HTERT RPE-1 (cell line): ENCODE measurements around the gene FOXA1.

ENCODE experiments used
- in situ Hi-C: fragments of 300-500 bp; cut with MboI; formaldehyde crosslinking; loops from 4 replicates; pipeline ENCODE4 v1.14.3; 2020; ENCODE audit warnings: low sequenced_read_pairs

The FOXA1 gene

DNA sequence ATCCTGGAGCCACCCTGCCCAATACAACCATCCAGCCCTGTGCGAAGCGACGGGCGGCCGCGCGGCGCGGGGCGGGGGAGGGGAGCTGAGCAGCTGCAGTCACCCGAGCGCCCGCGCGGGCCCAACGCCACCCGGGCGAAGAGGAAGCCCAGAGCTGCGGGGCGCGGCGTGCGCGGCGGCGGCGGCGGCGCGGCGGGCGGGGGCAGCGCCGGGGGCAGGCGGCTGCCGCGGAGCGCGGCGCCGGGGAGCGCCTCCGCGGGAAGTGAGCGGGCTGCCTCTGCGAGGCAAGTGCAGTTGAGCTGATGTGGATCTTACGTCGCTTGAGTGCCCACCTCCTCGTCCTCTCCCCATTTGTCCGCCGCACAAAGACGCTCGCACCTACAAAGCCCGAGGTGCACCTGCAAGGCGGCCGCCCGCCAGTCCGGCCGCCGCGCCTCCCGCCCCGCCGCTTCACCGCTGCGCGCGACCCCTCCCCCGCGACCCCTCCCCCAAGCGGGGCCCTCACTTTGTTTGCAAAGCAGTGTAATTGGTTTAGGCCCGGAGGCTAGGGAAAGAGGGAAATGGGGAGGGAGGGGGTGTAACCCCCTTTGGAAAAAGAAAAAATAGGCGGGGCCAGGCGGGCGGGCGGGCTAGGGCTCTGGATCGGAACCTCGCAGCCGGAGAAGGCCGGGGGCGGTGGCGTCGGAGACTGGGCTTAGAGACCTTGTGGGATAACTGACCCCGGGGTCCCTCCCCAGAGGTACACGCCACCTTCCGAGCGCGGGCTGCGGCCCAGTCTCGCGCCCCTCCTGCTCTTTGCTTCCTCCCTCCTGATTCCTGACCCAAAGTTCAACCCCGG, at the start of gene FOXA1, which contains the start of gene TTC6:
Gene FOXA1, minus strand, starts transcription at position 279 of the 838 bp plus-strand sequence. Its CDS starts 277 bp downstream, at position 2.
Gene TTC6, plus strand, starts transcription at position 659 of the 838 bp plus-strand sequence. CDS start 26,436 bp downstream, outside the sequence.
- in situ Hi-C loops, result no loop called here

DNA sequence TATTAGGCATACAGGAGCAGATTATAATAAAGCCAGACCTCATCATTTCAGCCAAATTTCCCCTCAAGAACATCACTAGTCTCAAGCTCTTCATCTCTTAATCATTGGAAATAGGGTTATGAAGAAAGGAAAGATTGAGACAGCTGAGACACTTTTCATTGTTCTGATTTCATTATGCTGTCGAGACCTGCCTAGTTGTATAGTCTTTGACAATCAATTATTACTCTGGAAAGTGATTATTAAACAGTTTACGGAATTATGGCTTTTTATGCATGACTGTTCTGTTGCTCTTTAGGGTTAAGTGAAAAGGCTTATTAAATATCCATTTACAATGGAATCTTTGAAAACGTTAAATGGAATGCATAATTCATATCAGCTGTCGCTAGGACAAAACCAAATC, 48.7 kb upstream of the FOXA1 start:
- in situ Hi-C loops, result no loop called here

DNA sequence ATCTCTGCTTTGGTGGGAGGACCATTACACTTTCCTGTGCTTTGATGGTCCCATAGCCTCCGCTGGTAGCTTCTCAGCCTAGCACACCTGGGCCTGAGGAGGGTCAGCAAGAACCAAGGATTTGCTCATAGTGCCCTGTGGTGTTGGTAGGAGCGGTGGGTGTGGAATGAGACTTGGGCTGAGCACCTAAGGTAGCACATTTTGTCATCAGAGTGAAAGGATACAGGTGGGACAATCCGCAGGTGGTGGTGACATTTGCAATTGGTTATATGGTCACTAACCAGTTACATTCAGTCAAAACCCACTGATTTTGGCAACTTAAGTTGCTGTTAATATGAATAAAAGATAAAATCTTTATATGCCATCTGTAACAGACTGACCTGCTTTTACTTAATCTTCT, 47.1 kb upstream of the FOXA1 start:
- in situ Hi-C loops, result no loop called here

DNA sequence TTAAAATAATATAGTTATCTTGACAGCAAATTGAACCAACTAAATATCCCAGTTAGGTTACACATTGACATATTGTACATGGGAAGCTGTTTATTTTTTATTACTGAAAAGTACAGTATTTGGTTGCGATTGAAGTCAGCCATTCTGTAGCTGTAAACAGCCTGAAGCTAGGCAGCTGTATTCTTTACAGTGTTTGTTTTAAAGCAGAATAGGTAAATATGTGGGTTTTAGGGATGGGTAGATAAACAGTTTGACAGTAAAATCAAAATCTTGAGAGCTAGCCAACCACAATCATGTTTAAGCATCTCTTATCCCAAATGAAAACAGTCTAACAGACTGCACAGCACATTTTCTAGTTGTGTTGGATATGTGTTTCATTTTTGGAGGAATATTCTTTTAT, 46.1 kb upstream of the FOXA1 start:
- in situ Hi-C loops, result no loop called here

DNA sequence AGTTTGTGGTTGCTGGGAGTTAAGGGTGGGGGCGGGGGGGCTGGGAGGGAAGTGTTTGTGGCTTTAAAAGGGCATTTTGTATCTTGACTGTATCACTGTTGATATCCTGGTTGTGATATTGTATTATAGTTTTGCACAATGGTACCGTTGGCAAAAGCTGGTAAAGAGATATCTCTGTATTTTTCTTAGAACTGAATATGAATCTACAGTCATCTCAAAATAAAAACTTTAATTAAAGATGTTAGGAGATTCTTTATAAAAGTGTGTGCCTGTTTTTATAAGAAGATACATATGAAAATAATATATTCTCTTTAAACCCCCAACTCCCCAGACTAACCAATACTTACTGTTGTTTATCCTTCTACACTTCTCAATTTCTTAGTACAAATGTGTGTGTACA, 43.5 kb upstream of the FOXA1 start:
- in situ Hi-C loops, result no loop called here

DNA sequence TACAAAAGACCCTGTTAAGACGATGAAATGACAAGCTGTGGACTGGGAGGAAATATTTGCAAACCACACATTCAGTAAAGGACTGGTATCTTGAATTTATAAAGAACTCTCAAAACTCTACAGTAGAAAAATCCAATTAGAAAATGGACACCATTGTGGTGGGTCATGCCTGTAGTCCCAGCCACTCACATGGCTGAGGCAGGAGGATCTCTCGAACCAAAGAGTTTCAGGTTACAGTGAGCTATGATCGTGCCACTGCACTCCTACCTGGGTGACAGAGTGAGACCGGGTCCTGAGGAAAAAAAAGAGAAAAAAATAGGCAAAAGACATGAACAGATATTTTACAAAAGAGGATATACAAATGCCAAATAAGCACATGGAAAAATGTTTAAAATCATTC, 42.3 kb upstream of the FOXA1 start:
- in situ Hi-C loops, result no loop called here

DNA sequence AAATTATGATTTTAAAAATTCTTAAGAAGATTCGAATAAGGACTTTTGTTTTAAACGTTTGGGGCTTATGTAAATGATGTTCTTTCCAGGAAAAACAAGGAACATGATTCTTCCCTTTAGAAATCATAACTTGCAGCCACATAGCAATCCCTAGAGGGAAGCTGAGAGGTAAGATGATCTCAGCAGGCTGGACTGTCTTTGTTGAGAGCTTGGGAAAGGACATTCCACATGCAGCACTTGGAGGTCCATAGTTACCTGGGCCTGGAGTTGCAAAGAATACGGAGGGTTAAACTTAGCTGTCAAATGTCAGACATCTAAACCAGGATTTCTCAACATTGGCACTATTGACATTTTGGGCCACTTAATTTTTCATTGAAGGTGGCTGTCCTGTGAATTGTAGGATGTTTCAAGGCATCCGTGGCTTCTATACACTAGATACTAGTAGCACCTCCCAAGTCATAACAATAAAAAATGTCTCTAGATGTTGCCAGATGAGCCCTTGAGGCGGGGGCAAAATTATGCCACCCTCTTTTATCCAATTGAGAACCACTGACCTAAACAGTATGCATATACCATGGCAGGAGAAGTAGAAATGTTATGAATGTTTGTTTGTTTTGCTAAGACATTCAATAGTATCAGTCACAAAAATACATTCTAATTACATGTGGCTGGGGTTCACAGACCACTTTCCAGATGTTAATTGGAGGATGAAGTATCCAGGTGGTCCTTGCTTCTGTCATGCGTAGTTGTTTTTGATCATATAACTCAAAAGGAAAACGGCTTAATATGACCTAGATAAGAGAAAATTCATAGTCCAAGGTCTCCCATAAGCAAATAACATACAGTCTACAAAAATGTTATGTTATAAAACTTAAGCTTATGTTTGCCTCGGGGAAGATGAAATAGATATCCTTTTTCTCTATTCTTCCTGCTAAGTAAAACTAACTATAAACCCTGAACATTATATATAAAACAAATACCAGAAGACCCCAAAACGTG, 30.8 kb upstream of the FOXA1 start:
- in situ Hi-C loops, result no loop called here

DNA sequence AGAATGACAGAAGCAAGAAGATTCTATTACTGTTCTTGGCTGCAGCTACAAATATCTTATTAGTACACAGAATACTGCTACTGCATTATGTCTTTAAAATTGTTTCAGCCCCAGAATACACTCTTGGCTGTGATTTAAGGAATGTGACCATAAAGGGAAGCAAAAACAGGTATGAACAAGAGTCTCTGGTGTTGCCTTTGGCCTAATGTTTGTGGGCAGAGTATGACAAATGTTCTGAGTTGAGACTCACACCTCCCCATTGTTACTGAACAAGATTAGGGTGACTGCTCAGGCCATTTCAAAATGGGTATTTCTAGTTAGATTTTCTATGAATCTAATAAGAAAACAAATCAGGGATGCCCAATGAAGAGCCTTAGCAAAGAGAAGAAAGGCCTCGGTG, 28.9 kb upstream of the FOXA1 start:
- in situ Hi-C loops, result no loop called here

DNA sequence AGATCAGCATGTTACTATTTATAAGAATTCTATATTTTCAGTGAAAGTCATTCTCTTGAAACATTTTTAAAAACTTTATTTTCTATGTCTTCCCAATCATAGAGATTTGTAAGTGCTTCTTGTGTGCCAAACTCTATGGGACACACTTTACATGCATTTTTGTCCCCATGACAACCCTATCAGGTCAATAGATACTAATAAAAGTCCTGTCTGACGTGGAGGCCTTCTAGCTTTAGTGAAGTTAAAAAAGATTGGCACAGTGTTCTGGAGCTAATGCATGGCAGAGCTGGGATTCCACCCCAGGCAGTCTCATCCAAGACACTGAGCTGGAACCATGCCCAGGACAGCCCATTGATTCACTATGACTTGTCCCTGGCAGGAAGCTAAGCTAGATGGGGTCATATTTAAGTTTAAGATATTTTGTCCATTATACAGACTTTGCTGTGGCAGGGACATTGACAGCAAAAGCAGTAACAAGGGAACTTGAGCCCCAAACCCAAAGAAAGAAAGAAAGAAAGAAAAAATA, 28.4 kb upstream of the FOXA1 start:
- in situ Hi-C loops, result no loop called here

DNA sequence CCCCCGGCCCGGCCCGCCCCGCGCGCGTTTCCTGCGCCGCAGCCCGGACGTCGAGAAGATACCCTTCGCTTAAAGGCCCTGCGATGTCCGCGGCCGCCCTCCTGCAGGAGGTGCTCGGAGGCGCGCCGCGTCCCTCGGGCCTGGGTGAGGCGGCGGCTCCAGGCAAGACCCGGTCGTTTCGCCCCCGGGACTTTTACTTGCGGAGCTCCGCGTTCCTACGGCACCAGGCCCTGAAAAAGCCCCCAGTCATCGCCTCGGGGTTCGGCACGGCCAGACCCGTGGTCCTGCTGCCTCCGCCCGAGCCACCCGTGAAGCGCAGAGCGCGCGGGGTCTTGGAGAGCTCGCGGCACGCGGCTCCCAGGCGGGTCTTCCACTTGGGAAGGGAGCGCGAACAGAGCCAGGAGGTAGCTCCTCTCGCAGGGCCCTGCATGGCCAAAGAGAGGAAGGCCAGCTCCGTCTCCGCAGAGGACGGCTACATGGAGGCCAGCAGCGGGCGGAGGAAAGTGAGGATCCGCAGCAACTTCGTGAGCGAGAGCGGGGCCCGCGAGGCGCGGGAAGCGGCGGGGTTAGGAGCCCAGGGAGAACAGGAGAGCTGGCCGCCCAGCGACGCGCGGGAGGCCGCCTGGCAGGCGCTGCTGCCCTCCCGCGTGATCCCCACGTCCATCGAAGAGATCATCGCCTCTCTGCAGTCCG, 27.3 kb upstream of the FOXA1 start:
- in situ Hi-C loops, result no loop called here

DNA sequence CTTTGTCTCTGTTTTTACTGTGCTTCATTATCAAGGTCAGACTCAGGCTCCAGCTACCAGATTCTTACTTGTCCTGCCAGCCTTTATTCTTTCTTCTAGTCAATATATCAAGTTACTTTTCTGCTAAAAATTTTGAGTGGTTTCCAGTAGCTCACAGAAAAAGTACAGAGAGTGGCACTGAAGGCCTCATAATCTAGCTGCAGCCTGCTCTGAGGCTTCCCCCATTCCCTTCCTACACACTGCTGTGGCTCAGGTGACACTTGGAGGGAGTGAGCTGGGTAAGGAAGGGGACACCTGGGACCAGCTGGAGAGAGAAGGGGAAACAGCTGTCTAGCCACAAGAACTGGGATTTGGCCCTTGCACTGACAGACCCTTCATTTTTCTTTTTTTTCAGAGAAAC, 25.8 kb upstream of the FOXA1 start:
- in situ Hi-C loops, result no loop called here

DNA sequence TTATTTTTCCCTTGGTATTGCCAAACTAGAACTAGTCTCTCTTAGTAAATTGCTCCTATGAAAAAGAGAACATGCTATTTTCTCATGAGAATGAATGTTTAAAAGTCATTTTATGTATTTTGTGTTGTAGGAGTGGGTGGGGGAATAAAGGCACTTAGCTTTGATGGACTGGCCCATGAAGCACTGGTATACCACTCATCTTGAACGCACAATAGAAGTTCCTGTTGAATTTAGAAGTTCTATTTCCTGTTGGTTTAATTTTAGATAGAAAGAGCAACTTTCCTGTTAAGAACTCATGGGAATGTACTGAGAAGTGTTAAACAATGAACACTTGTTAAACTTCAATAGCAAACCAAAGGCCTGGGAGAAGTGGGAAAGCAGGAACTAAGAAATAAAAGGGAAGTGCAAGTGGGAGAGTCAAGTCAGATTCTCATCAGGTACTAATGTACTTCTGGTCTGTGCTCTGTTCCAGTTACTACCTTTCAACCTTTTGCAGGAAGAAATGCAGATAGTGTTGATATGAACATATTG, 23.5 kb upstream of the FOXA1 start:
- in situ Hi-C loops, result no loop called here

DNA sequence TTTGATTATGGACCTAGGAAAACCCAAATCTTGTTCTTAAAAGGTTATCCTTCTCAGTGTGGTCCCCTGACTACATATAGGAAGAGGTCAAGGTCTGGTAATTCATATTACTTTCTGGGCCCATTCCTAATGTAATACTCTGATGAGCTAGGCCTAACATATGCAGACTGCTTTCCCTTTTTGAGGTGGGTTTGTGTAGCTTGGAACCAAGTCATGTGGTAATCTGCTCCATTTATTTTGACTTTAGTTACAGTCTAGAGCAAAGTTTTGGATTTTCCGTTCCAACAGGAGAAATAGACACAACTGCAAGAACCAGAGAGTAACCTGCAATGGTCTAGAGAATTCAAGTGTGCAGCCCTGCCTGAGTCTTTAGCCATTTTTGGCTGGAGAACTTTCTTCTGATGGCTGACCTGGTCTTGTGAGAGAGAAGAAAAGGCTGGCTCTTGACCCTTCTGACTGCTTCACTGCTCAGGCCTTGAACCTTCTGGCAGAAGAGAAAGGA, 22.9 kb upstream of the FOXA1 start:
- in situ Hi-C loops, result no loop called here

DNA sequence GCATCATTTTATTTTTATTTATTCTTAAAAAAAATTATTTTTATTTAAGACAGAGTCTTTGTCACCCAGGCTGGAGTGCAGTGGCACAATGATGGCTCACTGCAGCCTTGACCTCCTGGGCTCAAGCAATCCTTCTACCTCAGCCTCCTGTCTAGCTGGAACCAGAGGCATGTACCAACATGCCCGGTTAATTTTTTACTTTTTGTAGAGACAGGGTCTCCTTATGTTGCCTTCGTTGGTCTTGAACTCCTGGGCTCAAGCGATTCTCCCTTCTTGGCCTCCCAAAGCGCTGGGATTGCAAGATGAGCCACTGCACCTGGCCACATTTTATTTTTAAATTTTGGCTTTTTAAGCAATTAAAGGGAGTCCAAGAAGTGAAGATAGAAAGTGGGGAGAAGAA, 21.8 kb upstream of the FOXA1 start:
- in situ Hi-C loops, result no loop called here

DNA sequence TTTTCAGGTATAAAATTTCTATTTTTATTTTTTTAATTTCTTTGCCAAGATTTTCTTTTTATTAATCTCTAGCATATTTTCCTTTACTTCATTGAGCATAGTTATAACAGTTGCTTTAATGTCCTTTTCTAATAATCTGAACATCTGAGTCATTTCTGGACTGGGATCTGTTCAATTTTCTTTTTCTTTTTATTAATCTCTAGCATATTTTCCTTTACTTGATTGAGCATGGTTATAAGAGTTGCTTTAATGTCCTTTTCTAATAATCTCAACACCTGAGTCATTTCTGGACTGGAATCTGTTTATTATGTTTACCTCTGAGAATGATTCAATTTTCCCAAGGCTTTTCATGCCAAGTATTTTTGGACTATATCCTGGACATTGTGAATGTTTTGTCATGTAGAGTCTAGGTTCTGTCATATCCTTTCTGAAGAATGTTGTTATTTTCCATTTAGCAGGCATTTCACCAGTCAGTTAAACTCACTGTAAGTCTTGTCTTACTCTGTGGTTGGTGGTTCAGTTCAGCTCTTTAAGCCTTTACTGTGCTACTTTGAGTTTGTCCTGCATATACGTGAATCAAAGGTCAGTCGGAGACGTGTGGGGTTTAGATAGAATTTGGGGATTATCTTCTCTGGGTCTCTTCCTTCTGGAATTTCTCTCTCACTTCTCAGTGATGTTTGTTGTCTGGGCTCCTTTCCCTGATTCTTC, 20.7 kb upstream of the FOXA1 start:
- in situ Hi-C loops, result no loop called here

DNA sequence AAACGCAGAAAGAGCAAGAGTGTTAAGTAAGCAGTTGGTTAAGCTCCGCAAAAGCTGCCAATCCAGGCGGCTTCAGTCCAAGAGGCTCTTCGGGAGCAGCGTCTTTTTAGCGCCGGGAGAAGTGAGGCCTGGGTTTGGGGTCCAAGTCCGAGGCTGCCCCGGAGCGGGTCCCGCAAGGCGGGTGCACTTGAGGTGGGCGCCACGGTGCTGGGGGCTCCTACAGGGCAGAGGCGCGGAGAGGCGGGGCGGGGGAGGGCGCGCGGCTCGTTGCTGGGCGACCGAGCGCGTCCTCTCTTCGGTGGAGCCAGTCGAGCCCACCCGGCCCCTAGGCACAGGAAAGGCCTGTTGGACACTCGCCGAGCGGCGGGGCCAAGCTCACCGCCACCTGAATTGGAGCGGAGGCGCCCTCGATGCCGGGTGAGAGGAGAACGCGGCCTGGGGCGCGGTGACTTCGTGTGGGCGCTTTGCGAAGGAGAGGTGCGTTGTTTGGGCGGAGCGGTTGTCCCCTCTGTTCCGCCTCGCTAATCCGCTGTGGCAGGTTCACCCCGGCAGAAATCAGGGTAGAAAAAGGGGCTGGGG, 16.0 kb upstream of the FOXA1 start:
- in situ Hi-C loops, result no loop called here

DNA sequence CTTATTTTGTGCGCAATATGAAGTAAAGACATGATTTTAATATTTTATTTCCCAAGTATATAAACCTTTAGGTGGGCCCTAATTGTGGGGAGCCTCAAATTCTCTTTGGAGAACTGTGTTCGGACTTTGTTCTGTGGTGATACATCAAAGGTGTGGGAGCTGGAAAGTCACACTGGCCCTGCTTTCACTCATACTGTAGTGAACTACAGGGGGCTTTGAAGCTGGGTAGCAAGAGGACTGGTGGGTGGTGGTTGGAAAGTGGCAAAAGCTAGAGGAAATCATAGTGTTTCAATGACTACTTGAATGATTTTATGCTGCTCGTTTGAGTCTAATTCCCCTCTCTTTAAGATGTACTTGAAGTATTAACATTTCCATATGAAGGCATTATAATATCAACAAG, 13.6 kb upstream of the FOXA1 start:
- in situ Hi-C loops, result no loop called here

DNA sequence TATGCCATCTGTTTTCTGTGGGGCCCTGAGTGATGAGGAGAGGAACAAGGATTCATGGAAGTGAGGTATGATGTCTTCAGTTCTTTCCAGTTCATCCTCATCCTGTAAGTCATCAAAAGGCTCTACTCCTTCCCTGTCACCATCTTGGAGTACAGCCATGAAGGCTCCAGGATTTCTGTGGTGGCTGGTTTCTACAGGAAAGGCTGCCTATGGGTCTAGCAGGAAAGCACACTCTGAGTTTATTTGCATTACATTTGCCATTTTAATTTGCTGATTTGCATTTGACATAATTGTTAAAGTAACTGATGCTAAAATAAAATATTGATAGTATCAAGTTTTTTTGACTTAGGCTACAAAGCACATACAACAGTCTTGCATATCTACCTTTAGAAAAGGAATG, 11.6 kb upstream of the FOXA1 start:
- in situ Hi-C loops, result no loop called here

DNA sequence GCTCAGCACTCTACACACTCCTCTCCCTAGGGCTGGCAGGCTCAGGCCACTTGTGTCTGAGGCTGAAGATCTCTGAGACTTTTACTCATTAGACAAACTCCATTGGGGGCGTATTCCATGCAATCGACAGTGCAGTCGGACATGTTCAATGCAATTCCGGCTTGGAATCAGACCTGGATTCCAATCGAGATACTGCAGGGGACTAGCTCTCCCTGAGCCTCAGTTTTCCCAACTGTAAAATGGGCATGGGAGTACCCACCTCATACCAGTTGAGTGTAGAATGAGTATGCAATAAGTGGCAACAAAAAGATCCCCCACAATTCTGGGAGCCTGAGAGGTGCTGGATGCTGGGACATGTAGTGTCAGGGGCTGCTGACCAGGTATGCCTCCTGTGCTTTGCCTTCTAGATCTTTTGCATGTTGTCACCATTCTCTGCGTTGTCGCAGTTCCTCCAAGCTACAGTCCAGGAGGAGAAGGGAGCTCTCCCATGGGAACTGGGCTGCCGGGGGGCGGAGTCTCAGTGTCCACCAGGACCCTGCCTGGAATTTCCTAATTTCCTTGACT, 8.7 kb upstream of the FOXA1 start:
- in situ Hi-C loops, result no loop called here
